Measurements from ENCODE around the gene TPD52L2.

TPD52L2 gene

GRCh38 chr20:63864978-63865640 lies at the start of gene TPD52L2:
TPD52L2 (plus strand) TSS chr20:63865270; CDS start chr20:63865366, 96 bp downstream.
- peak; percentile 97 for DNase-seq (ENCODE audit: low read depth)

GRCh38 chr20:63815615-63816253 lies 49.3 kb upstream of the TPD52L2 start:
- DNase-seq (ENCODE audit: low read depth): no peak

- DNase-seq (ENCODE audit: low read depth): no peak
Observed at GRCh38 chr20:63819224-63819921, 45.7 kb upstream of the TPD52L2 start.

- DNase-seq (ENCODE audit: low read depth): no peak
Observed at GRCh38 chr20:63821811-63822210, 43.3 kb upstream of the TPD52L2 start.

GRCh38 chr20:63822276-63822696 lies 42.8 kb upstream of the TPD52L2 start:
- DNase-seq (ENCODE audit: low read depth): no peak

- no peak for DNase-seq (ENCODE audit: low read depth)
Observed at GRCh38 chr20:63823691-63824311, 41.3 kb upstream of the TPD52L2 start.

GRCh38 chr20:63825331-63826118 lies 39.5 kb upstream of the TPD52L2 start:
- DNase-seq (ENCODE audit: low read depth): no peak

GRCh38 chr20:63826753-63827152 lies 38.3 kb upstream of the TPD52L2 start:
- no peak for DNase-seq (ENCODE audit: low read depth)

GRCh38 chr20:63828124-63828523 lies 36.9 kb upstream of the TPD52L2 start:
- no peak for DNase-seq (ENCODE audit: low read depth)

GRCh38 chr20:63828545-63828944 lies 36.5 kb upstream of the TPD52L2 start:
- no peak for DNase-seq (ENCODE audit: low read depth)

- no peak for DNase-seq (ENCODE audit: low read depth)
Observed at GRCh38 chr20:63828951-63829350, 36.1 kb upstream of the TPD52L2 start.

GRCh38 chr20:63829603-63829944 lies 35.5 kb upstream of the TPD52L2 start:
- no peak for DNase-seq (ENCODE audit: low read depth)

GRCh38 chr20:63829945-63830835 lies 34.9 kb upstream of the TPD52L2 start:
- peak; percentile 18 for DNase-seq (ENCODE audit: low read depth)

- no peak for DNase-seq (ENCODE audit: low read depth)
Observed at GRCh38 chr20:63830841-63831588, 34.1 kb upstream of the TPD52L2 start, which contains the start of gene ZBTB46. ZBTB46 (minus strand) TSS chr20:63831264; CDS start chr20:63790757, 40,507 bp downstream.

GRCh38 chr20:63831646-63831992 lies 33.5 kb upstream of the TPD52L2 start:
- DNase-seq (ENCODE audit: low read depth): no peak

GRCh38 chr20:63831993-63832686 lies 32.9 kb upstream of the TPD52L2 start:
- DNase-seq (ENCODE audit: low read depth): no peak

- DNase-seq (ENCODE audit: low read depth): no peak
Observed at GRCh38 chr20:63833776-63834490, 31.1 kb upstream of the TPD52L2 start.

- no peak for DNase-seq (ENCODE audit: low read depth)
Observed at GRCh38 chr20:63834491-63834880, 30.6 kb upstream of the TPD52L2 start.

Data from stimulated activated CD4-positive, alpha-beta T cell treated with anti-CD3 and anti-CD28 coated beads, Interleukin-2, amount 100 ng/mL, for 4 hours (primary cell).